CD4-positive, alpha-beta T cell treated with Interleukin-4 for 1 hour (primary cell): ENCODE data around the gene LMO1.
A peak's percentile ranks its signal among the peaks of the same experiment; 100 is the strongest.

Experiments
- DNase-seq, 2 donors: peaks; one replicate each; pipeline ENCODE4 v3.0.0-alpha.2; 2020 to 2022

Gene LMO1

DNA sequence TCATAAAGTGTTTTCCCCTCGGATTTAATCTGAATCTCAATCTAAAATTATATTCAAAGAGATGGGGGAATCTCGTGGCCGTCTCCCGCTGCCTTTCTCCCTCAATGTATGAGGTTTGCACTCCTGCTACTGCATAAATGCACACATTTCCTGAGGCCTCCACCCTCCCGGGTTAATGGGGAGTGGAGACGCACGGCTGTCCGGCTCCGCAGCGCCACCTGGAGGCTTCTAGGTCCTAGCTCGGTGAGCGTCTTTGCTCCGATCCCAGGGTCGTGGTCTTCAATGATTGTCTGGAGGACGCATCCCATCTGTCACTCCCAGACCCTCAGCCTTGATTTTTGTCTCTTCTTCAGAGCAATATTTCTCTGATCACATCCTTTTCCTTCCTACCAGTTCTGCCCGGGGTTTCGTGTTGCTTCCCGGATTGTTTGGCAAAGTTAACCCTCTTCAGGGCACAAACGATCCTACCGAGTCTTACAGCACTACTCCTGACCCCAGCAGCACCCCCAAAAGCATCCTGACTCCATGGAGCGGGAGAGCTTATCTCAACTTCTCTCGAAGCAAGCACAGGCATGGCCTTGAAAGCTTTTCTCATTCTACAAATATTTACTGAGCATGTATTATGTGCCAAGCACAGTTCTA is at the start of gene LMO1:
Gene LMO1 (minus strand): TSS at position 110 of the 642 bp plus-strand sequence. CDS start 516 bp downstream, outside the sequence.
- peak; percentile 61 to 63 for DNase-seq

- DNase-seq = no peak
Observed at GRCh38 chr11:8312986-8313385, 49.3 kb upstream of the LMO1 start.

DNA sequence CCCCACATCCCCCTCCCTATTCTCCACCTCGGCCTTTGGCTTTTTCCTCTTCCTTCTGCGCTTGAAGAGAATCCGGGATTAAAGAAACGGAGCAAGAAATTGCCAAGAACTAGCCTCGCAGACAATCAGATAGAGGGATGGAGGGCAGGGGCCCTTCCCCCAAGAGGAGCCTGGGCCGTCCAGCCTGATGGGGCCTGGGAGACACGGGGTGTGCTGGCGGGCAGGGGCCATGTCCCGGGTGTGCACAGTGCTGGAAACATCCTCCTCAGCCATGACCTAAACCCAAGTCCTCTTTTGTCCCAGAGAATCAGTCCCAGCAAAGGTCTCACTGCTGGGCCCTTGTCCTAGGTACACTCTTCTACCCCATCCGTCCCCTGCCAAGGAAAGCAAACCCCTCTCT is 47.7 kb upstream of the LMO1 start:
- DNase-seq = no peak

DNA sequence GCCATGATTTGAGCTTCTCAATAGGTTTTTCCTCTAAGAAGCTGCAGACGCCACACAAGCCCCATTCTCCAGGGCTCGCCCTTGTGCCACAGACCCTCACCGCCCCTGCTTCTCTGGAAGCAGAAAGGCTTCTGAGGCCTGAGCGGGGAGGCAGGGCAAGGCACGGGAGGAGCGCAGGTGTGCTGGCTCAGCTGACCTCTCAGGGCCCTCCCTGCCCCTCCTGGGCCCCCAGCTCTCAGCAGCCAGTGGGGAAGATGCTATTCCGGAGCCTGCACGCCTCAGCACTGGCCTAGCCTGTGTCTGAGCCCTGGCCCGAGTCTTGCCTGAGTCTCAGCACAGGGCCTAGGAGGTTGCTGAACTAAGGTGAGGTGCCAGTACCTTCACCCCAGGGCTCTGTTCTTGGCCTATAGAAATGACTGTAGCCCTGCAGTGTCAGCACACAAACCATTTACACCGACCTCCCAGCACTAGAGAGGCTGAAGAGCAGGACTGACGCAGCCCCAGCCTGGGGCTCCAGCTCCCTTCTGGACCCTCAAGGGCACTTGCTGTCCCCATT is 47.1 kb upstream of the LMO1 start:
- no peak for DNase-seq

- no peak for DNase-seq
Observed at GRCh38 chr11:8309862-8310261, 46.2 kb upstream of the LMO1 start.

DNA sequence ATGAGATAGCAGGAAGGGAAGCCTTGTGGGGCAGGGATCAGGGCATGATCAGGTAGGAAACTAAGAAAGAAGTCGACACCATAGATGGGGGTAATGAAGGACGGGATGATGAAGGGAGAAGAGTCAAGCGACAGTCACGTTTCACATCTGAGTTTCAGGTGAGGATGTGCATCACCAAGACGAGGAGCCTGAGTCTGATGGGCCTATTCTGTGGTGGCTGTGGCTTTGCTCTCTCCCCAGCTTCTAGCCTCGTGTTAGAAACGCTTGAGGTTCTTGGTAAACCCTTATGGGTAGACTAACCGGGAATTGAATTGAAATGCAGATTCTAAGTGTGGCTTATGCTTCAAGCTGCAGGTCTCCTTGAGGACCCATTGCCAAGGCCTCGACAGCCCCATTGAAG is 45.6 kb upstream of the LMO1 start:
- no peak for DNase-seq

- no peak for DNase-seq
Observed at GRCh38 chr11:8307601-8308000, 43.9 kb upstream of the LMO1 start.

DNA sequence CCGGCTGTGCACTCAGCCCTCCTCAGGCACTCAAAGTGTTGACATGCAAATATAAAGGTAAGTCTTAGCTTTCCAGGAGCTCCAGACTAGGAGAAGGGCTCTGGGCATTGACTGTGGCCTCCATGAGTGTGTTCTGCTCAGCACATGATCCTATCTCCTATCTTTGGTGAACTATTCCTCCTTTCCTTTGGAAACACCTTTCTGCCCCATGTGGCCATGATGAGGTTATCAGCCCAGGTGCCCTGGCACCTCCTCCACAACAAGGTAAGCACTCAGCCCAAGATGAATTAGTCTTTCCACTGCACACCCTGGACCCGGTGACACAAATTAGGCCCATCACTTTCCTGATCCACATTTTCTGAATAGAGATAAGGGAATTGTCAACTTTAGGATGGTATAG is 37.9 kb upstream of the LMO1 start:
- DNase-seq = no peak

- no peak for DNase-seq
Observed at GRCh38 chr11:8298801-8299786, 35.4 kb upstream of the LMO1 start.

- DNase-seq = no peak
Observed at GRCh38 chr11:8297781-8298440, 34.2 kb upstream of the LMO1 start.

- no peak for DNase-seq
Observed at GRCh38 chr11:8296872-8297271, 33.2 kb upstream of the LMO1 start.

- DNase-seq = no peak
Observed at GRCh38 chr11:8296038-8296649, 32.5 kb upstream of the LMO1 start.

DNA sequence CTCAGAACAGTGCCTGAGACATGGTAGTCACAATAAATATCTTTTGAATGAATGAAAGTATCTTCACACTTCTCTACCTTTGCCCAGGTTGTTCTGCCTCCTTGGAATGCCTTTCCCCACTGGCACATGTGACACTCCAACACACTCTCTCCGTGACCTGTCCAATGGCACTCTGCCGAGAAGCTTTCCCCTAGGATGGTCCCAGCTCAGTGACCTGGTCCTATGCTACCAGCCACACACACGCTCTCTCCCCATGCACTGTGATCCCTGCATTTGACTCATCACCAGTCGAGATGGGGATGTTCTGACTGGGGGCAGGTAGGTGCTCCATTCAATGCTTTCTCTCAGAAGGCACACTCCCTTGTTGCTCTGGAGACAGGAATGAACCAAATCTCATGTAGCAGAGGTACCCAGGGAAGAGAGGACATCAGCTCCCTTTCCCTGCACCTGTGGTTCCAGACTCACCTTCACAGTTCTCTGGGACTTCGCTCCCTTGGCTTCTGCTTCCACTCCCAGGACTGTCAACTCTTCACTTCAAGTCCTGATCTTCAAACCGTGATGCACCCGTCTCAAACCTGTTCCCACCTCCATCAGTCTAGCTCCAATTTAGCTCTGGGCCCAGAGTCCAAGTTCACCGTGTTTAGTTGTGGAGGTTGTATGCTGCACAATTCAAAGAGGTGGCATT is 30.7 kb upstream of the LMO1 start:
- no peak for DNase-seq

GRCh38 chr11:8293171-8293570 is 29.5 kb upstream of the LMO1 start:
- DNase-seq = no peak

GRCh38 chr11:8292351-8292750 is 28.7 kb upstream of the LMO1 start:
- DNase-seq = no peak

GRCh38 chr11:8291421-8292350 is 28.0 kb upstream of the LMO1 start:
- no peak for DNase-seq

- DNase-seq = no peak
Observed at GRCh38 chr11:8290081-8290810, 26.6 kb upstream of the LMO1 start.

- no peak for DNase-seq
Observed at GRCh38 chr11:8289492-8289918, 25.8 kb upstream of the LMO1 start.

- DNase-seq = no peak
Observed at GRCh38 chr11:8288824-8289491, 25.3 kb upstream of the LMO1 start.
